Measurements from ENCODE around the gene SLC25A21.

SLC25A21 gene

DNA sequence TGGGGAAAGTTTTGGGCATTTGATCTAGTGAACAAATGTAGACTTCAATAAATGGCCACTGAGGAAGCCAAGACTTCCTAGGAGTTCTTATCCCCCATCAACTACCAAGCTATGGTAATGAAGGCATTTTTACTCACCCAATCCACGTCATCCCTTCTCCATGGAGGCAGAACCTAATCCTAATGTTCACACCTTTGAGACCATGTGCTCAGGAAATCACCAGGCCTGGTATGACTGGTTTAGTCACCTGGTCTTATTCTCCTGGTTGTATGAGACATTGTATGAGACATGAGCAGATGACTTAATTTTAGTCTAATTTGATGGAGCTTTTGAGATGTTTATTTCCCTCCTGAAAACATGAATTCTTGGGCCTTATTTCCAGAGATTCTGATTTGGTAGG, 422.2 kb downstream of the SLC25A21 start:
- DNase-seq (ENCODE audit: low spot score) = no peak
- TF ChIP-seq, protein P1, sequence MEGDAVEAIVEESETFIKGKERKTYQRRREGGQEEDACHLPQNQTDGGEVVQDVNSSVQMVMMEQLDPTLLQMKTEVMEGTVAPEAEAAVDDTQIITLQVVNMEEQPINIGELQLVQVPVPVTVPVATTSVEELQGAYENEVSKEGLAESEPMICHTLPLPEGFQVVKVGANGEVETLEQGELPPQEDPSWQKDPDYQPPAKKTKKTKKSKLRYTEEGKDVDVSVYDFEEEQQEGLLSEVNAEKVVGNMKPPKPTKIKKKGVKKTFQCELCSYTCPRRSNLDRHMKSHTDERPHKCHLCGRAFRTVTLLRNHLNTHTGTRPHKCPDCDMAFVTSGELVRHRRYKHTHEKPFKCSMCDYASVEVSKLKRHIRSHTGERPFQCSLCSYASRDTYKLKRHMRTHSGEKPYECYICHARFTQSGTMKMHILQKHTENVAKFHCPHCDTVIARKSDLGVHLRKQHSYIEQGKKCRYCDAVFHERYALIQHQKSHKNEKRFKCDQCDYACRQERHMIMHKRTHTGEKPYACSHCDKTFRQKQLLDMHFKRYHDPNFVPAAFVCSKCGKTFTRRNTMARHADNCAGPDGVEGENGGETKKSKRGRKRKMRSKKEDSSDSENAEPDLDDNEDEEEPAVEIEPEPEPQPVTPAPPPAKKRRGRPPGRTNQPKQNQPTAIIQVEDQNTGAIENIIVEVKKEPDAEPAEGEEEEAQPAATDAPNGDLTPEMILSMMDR (IDR thresholded peaks at IDR 0.05; ENCODE audit: extremely low read depth, missing control alignments) = no peak

DNA sequence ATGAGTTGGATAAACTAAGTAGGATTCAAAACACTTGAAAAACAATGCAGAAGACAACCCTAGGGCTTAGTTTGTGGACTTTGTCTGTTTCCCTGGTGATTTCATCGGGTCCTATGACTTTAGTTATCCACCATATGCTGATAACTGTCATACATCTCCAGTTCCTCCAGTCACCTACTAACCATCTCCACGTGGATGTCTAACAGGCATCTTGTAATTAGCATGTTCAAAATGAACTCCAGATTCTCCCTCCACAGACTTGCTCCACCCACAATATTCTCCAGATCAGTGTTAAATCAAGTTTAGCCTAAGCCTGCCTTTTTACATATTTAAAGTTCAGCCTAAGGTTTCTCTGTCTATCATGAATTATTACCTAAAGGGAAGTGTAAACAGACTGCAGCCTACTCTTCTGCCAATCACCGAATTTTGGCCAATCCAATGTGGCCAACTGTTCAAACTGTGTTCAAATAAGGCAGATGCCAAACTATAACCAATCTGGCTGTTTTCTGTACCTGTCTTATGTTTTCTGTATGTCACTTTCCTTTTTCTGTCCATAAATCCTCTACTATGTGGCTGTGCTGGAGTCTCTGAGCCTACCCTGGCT, 423.7 kb downstream of the SLC25A21 start:
- DNase-seq (ENCODE audit: low spot score) = no peak

DNA sequence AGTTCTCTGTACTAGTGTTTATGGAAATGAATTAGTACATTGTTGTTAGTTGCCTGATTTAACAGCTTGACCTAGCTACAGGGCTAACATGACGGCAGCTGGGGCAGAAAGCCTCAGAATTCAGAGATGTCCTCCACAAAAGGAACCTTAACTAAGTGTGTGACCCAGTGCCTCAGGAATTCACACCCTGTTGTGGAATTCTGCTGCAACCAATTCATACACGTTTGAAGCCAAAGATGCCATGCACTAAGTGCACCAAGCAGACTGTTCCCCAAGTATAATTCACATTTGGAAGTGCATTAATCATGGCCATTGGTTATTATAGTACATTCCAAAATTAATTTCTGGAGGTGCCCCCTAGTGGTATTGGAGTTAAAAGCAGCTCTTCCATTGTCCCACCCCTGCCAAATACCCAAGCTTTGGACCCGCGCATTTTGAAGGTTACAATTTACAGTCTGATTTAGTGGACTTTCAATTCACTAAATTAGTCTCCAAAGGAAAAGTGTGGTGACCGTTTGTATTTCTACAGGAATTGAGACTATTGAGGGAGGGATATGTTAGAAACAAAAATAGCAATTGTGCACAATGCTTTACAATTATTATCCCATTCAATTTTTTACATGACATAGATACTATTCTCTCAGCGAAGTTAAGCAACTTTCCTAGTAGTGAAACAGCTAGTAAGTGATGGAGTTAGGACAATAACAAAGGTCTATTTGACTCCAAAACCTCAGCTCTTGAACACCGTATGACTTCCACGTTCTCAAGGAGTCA, 424.8 kb downstream of the SLC25A21 start:
- TF ChIP-seq, protein P1 (IDR thresholded peaks at IDR 0.05; ENCODE audit: extremely low read depth, missing control alignments) = no peak
- DNase-seq (ENCODE audit: low spot score) = no peak

More for the DNA sequence above, 423.7 kb downstream of the SLC25A21 start:
- TF ChIP-seq, protein P1 (IDR thresholded peaks at IDR 0.05; ENCODE audit: extremely low read depth, missing control alignments) = no peak

DNA sequence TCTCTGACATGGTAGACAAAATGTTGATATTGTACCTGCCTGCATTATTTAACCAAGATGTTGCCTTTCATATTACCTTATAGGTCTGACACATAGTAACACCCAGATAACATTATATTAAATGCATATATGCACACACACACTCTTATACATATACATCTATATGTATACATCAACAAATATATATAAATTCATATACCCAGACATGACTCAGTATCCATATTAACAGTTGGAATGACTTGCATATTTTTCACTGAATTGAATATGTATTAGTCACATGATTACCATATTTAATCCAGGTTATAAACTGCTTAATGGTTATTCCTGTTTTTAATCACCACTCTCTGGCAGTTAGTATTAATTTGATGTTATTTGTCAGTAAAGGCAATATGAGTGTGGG, 425.5 kb downstream of the SLC25A21 start:
- TF ChIP-seq, protein P1 (IDR thresholded peaks at IDR 0.05; ENCODE audit: extremely low read depth, missing control alignments) = no peak
- no peak for DNase-seq (ENCODE audit: low spot score)

DNA sequence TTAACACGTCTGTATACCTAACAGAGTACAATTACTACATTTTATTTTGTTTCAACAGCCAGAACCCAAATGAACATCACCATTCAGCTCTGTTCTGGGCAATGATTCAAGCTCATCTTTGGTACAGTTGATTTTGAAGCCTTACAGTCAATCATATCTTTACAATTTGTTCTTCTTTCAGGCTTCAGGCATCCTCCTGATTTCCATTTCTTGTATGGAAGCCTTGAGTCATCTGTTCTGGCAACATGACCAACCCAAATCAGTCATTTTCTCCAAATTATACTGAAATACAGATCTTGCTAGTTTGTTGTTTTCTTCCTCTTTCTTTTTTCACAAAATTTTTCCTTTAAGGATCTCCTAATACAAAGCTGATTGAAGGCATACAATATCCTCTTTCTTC, 430.5 kb downstream of the SLC25A21 start:
- TF ChIP-seq, protein P1 (IDR thresholded peaks at IDR 0.05; ENCODE audit: extremely low read depth, missing control alignments) = no peak
- no peak for DNase-seq (ENCODE audit: low spot score)

DNA sequence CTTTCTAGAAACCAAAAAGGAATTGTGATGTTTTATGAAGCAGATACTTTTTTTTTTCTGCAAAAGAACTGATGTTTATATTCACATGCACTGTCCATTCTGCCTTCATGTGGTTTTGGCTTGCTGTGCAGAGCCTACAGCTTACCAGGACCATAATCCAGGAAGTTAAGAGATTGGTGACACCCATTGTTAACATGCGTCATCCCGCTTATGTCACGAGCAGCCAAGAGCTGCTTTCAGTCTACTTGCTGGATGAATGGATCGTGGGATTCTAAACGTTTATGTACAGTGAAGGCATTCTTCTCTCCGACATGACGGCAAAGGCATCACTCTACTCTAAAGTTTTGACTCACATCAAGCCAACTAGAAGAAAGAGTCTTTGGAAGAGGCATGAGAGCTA, 434.1 kb downstream of the SLC25A21 start:
- no peak for DNase-seq (ENCODE audit: low spot score)
- TF ChIP-seq, protein P1 (IDR thresholded peaks at IDR 0.05; ENCODE audit: extremely low read depth, missing control alignments) = no peak

DNA sequence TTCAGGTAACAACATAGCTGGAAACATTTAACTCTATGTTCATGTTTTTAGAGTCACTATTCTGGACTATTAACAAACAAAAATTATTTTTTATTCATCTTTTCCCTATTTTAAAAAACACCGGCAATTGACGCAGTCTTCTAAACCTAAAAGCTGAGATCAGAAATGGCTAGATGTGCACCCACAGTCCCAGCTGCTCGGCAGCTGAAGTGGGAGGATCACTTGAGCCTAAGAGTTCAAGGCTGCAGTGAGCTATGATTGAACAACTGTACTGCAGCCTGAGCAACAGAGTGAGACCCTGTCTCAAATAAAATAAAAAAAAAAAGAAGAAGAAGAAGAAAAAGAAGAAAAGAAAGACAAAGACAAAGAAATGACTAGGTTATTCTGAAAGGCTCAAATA, 446.3 kb downstream of the SLC25A21 start:
- no peak for DNase-seq (ENCODE audit: low spot score)
- TF ChIP-seq, protein P1 (IDR thresholded peaks at IDR 0.05; ENCODE audit: extremely low read depth, missing control alignments) = no peak

Measured in GM20000 (cell line).